Ramos (cell line): ENCODE measurements around the gene MME.

Experiments
- in situ Hi-C: fragments of 300-500 bp; cut with MboI; formaldehyde crosslinking; loops from one replicate; pipeline ENCODE4 v1.14.3; 2022; ENCODE audit warnings: low sequenced_read_pairs; ENCODE audit not compliant: unreplicated experiment

MME gene

DNA sequence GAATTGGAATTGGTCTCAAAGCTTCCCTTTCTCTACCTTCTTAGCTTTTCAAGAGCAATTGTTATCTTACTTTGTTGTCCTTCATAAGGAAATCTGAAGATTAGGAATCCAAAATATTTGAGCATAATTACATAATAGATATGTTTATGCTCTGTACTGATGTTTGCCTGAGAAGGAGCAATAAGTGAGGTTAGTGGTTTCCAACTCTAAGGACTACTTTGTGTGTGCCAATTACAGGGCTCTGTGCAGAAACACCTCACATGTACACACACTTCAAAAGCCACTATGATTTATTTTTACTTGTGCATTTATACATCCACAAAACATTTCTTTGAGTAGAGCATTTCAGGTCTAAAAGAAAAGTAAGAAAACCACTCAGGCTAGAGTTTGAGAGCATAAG is 49.9 kb downstream of the MME start:
- in situ Hi-C loops = loop anchor here (25.0 kb wide), 1 partner anchor 818 kb away; the partner anchor contains the start of gene DHX36

DNA sequence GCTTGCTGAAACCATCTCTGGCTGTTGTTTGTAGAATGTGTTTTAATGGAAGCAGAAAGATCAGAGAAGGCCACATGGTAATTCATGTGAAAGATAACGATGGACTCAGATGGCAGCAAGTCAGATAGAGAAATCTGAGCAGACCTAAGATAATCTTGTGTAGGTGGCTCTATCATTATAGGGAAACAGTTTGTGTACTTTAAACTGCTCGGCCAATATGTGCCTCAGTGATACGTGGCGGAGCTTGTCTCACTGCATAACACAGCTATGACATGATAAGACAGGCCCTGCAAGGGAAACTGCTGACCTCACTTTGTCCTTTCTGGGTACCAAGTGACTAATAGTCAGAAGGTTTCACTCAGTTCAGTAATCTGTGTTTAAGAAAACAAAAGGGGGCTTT is 51.0 kb downstream of the MME start:
- in situ Hi-C loops = loop anchor here (25.0 kb wide), 1 partner anchor 819 kb away; the partner anchor contains the start of gene DHX36

DNA sequence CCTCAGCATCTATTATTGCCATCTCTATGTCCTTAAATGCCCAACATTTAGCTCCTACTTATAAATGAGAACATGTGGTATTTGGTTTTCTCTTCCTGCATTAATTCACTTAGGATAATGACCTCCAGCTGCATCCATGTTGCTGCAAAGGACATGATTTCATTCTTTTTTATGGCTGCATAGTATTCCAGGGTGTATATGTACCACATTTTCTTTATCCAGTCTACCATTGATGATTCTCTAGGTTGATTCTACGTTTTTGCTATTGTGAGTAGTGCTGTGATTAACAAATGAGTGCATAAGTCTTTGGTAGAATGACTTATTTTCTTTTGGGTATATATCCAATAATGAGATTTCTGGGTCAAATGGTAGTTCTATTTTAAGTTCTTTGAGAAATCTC is 54.2 kb downstream of the MME start:
- in situ Hi-C loops = loop anchor here (25.0 kb wide), 1 partner anchor 822 kb away; the partner anchor contains the start of gene DHX36

DNA sequence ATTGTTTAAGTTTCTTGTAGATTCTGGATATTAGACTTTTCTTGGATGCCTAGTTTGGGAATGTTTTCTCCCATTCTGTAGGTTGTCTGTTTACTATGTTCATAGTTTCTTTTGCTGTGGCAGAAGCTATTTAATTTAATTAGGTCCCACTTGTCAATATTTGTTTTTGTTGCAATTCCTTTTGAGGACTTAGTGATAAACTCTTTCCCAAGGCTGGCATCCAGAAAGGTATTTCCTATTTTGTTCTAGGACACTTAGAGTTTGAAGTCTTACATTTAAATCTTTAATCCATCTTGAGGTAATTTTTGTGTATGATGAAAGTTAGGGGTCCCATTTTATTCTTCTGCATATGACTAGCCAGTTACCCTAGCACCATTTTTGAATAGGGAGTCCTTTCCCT is 54.9 kb downstream of the MME start:
- in situ Hi-C loops = loop anchor here (25.0 kb wide), 1 partner anchor 823 kb away; the partner anchor contains the start of gene DHX36

DNA sequence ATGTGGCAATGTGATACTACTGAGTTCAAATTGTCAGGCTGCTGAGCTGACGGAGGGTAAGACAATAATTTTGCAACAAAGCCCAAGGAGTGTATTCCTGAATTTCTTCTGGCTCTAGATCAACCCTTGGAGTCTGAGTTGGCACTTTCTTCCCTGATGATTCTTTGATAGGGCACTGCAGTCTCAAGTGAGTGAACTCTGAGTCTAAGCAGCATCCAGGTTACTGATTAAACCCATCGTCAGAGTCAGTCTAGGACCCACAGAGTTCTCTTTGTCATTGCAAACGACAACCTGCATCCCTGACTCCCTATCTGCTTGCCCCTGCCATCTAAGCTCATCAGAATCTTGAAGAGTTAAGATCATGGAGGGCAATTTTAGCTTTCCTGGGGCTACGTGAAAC is 58.6 kb downstream of the MME start:
- in situ Hi-C loops = loop anchor here (25.0 kb wide), 1 partner anchor 826 kb away; the partner anchor contains the start of gene DHX36

DNA sequence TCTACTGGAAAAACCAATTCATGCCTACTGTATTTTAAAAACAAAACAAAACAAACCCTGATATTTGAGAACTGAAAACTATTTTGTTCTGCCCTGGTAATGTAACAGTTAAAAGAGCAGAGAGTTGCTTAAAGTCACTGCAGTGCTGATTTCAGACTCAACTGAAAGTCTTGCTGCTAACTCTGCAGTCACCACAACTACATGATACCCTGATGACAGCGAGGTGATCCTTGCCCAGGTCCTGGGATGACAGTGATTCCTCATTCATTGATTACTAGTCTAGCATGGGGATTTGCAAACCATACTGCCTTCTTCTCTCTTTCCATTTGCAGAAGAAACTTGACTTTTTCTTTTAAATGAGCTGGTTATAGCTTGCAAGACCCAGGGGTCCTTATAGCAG is 67.5 kb downstream of the MME start:
- in situ Hi-C loops = loop anchor here (25.0 kb wide), 1 partner anchor 835 kb away; the partner anchor contains the start of gene DHX36

DNA sequence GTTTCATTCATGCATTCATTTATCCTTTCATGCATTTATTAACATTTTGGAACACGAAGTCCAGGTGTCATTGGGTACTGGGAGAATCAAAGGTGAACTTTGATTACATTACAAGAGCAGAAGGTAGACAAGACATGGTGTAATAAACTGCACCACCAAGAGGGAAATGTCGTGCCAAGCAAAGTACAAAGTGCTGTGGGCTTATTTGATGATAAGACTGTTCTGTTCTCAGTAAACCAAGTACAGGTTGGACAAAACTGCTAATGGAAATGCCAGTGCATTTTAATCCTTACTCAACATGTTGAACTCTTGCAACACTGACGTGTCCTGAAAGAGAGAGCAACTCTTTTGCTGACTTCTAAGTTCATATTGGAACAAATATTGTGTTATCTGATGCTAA is 69.4 kb downstream of the MME start:
- in situ Hi-C loops = loop anchor here (25.0 kb wide), 1 partner anchor 837 kb away; the partner anchor contains the start of gene DHX36

DNA sequence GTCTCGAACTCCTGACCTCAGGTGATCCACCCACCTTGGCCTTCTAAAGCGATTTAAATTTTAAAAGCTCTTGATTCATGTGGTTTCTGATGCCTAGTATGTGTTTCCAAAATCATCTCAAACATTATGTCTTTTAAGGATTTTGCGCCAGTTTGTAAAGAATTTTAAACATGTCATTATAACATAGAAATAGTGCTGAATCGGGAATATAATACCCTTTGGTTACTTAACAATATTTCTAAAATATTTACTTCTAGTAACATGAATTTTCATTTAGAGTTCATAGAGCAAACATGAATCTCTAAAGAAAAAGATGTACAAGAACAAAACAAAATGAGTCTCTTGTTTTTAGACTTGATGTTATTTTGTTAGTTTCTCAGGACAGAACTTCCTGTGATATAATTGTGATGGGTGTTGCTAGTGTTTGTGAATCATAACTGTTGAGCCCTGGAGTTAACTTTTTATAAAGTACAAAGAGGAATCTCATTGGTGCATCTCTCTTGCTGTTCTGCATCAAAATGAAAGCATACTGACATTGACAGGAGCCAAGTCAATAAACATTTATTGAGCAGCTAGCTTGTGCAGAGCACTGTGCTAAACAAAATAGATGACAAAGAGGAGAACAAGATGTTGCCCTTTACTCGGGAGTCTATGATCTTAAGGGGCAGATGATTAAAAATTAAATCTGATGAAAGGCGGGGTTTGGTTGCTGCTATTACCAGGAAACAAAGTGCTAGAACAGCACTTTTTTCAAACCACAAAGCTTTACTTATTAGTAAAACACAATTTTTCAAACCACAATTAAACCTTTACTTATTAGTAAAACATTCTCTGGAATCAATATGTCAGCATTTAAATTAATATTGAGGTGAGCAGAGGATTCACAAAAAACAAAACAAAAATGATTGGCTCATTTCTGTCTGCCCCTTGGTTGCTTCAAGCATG is 73.4 kb downstream of the MME start:
- in situ Hi-C loops = no loop called here

DNA sequence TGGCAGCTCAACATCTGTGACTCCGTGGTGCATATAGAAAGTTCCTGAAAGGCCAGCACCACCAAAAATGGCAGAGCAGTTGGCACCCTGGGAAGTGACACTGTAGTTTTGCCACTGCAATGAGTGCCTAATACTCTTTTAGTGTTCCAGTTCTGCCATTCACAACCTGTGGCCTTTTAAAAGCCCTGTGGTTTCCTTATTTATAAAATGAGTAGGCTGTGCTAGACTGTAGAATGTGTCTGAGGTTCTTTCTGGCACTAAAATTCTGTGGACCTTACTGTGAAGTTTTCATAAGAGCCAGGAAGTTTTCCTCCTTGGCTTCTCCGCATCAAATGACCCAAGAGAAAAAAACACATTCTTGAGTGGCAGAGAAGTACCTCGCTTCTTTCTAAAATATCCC is 74.1 kb downstream of the MME start:
- in situ Hi-C loops = no loop called here

DNA sequence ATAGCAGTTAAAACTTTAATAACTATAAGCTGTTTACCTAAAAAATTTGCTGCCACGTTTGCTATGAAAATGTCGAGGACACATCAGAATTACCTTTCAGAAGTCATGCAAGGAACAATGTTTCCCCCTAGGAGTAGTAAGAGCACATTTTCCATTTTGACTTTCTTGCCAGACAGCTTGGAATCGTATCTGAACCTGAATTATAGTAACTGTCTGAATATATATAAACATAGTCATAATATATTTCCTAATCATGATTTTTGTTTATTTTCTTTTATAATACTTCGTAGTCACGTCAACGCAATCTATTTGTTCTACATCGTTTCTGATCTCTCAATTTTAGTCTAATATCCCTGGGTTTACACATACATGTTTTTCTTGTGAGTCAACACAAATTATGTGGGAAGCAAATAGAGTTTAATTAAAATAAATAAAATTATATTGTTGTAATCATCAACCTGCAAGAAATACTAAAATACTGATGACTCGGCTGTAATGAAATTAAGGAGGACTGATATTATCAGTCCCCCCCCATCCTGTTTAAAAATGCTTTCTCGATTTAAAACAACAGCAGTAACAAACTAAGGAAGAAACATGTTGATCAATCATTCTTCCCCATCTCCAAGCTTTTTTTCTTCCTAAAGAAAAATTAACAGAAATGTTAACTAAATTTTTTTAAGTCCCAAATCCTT is 78.4 kb downstream of the MME start:
- in situ Hi-C loops = no loop called here

DNA sequence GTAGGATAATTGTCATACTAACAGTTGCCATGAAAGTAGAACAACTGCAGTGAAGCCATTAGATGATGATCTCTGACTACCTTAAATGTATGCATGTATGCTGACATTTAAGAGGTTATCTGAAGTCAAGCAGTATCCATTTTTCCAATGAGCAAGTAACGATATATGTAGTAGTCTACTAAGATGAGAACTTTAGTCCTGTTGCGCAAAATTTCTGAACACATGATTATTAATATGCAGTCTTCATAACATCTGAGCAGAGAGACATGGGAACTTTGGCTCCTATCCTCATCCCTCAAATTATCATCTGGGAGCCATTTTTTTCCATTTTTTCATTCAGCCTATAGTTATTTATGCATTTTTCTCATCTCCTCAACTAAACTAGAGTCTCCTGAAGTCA is 79.2 kb downstream of the MME start:
- in situ Hi-C loops = no loop called here

DNA sequence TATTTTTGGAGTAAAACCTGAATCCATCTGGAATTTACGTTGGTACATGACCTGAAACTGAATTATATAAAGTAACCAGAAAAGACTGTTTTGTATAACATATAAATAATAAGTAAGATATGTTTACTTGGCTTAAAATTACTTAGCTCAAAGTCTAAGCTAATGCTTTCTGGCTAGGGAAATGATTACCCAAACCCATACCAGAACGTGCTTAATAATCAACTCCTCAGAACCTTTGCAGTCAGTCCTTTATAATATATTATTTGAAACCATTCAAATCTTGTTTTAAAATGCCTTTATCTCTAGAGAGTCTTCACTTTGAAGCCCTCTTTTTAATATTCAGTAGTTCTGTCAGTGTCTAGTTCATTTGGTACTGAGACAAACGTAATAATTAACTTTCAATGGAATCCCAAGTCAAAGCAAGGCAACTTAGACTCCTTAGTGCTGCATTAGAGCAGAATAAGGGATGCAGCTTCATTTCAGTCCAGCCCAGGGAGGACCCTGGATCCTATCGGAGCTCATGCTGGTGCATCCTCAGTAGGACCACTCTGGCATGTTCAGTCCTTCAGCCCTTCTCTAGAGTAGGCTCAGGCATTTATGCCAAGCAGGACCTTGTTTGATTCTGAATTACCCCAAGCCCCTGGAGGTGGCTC is 81.6 kb downstream of the MME start:
- in situ Hi-C loops = no loop called here

DNA sequence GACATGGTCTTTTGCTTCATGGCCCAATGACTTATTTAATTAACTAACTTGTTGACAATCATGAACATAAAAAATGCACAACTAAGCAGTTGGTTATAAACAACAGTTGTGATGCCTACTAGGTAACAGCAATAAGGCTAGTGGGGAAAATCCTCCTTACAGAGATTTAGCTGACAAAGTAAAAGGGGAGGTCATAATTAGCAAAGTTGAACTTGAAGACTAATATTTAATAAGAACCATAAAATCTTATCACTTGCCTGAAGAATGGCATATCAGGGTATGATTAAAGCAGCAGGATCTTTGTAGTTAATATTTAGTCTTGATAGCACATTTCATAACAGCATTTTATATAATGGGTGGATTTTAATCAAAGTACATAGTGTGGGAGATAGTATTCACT is 84.2 kb downstream of the MME start:
- in situ Hi-C loops = no loop called here

DNA sequence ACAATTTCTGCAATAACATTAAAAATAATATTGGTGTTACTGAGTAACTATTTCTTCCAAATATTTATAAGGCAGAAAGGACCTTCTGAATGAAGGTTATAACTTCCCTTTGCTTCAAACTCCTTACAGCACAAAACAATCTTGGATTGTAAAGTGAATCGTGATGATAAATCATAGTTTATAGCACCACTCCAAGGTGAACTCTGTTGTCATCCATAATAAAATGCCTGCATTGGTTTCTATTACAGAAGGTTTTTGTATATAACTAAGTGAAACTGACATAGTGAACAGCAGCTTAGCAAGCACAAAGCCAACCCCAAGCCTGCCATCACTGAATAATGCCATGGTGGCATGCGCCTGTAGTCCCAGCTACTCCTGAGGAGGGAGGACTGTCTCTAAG is 86.3 kb downstream of the MME start:
- in situ Hi-C loops = no loop called here

DNA sequence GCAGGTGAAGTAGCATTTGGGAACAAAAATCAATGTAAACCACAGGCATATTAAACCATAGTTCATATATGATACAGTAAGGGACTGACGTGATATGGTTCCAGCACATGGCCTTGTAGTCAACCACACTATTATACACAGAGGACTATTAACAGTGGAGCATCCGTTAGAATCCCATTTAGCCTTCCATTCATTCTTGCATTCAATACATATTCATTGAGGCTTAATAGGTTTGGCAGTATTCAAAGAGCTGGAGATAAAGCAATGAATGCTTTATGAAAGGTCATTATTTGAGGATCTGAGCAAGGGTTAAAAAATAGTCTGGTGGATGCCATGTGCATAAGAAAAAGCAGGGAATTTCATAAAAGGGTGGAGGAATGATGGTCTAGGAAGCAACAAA is 89.1 kb downstream of the MME start:
- in situ Hi-C loops = no loop called here

DNA sequence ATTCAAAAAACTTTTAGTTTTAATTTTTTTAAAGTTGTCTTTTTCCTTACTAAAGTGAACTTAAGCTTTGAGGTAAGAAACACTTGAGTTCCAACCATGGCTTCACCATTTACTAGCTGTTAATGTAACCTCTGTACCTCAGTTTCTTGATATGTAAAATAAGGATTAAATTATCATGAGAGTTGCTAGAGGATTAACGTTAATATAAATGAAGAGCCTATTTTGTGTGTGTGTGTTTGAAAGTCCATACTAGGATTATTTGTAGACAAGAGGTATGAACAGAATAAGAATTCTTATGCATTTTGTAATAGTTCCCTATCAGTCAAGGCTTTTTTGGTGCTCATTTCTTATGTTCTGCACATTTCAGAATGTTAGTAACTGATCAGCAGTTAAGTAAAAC is 93.7 kb downstream of the MME start:
- in situ Hi-C loops = no loop called here

DNA sequence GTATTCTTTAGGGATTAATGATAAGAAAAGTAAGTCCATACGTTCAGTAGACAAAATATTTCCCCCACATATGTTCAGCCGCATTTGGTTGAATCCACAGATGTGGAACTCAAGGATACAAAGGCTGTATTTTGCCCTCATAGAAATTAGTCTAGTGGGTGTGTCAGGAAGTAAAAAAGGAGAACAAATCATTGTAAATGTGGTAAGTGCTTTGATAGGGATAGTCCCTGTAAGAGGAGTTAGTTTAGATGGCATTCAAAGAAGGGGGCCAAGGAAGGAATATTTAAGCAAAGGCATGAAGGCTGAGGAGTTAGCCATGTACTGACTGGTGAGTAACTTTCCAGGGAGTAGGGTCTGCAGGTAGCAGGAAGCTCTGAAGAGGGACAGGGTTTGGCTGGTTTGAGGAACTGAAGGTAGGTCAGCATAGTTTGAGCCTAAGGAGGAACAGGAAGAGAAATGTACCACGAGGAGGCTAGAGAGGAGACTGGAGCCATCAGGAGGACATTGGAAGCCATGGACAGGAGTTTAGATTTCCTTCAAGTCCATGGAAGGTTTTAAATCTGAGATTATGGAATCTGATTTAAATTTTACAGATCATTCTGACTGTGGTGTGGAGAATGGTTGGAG is 98.8 kb downstream of the MME start:
- in situ Hi-C loops = no loop called here

DNA sequence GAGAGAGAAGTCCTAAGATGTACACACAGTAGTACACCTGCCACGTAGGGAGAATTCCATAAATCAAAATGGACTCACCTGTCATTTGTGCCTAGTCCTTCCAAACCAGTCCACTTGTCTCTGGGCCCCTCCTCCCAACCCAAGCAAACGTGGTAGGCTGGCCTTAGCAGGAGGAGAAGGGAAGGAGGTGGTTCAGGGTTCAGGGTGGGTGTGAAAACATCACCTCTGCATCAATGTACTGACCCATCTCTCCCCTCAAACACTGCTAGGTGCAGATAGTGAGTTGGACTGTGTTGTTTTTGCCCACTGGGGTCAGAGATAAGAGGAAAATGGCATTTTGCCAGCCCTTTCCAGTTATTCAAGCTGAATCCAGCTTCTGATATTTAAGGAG is 99.3 kb downstream of the MME start:
- in situ Hi-C loops = no loop called here

DNA sequence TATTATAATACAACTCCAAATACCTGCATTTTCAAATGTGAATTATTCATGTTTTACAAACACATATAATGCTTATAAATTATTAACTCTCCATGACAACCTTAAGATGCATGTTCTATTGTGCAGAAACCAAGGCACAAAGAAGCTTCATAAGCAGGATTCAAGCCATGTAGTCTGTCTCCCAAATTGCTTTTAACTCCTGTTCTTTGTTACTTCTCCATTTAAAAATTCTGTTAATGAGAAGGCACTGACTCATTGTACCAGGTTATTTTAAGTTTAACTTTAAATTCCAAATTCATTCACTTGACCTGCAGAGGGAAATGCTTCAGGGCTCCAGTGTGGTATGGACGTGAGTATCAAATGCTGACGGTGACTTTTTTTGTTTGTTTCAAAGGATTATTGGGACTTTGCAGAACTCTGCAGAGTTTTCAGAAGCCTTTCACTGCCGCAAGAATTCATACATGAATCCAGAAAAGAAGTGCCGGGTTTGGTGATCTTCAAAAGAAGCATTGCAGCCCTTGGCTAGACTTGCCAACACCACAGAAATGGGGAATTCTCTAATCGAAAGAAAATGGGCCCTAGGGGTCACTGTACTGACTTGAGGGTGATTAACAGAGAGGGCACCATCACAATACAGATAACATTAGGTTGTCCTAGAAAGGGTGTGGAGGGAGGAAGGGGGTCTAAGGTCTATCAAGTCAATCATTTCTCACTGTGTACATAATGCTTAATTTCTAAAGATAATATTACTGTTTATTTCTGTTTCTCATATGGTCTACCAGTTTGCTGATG is 100.0 kb downstream of the MME start:
- in situ Hi-C loops = no loop called here
